Trophoblast cell (in vitro differentiated cells and primary cell): ENCODE measurements around the gene CPEB1.

Source experiments
- DNase-seq, 2 donors: peaks; one replicate each; pipeline ENCODE4 v3.0.0-alpha.2; 2016
- H2AFZ ChIP-seq: 2 replicates; pipeline ENCODE4 v1.6.1; 2013; ENCODE audit warnings: low read length, moderate library complexity, mild to moderate bottlenecking; ENCODE audit not compliant: insufficient read depth, poor library complexity
- H2AK5ac ChIP-seq: 2 replicates; pipeline ENCODE4 v1.6.1; 2013; ENCODE audit warnings: mild to moderate bottlenecking, low read length
- H2BK120ac ChIP-seq: 2 replicates; pipeline ENCODE4 v1.6.1; 2013; ENCODE audit warnings: low read length, mild to moderate bottlenecking, moderate library complexity; ENCODE audit not compliant: insufficient read depth, poor library complexity
- H2BK12ac ChIP-seq: 2 replicates; pipeline ENCODE4 v1.6.1; 2013; ENCODE audit warnings: mild to moderate bottlenecking, low read length, moderate library complexity
- H2BK5ac ChIP-seq: 2 replicates; pipeline ENCODE4 v1.6.1; 2013; ENCODE audit warnings: low read length, low read depth, moderate library complexity, mild to moderate bottlenecking; ENCODE audit not compliant: poor library complexity
- H3K14ac ChIP-seq: 2 replicates; pipeline ENCODE4 v1.6.1; 2013; ENCODE audit warnings: mild to moderate bottlenecking, low read length
- H3K18ac ChIP-seq: 2 replicates; pipeline ENCODE4 v1.6.1; 2013; ENCODE audit warnings: mild to moderate bottlenecking, low read length
- H3K23ac ChIP-seq: 2 replicates; pipeline ENCODE4 v1.6.1; 2013; ENCODE audit warnings: low read length
- H3K27ac ChIP-seq: 2 replicates; pipeline ENCODE4 v1.5.1; 2013; ENCODE audit warnings: low read depth, mild to moderate bottlenecking, inconsistent platforms, low read length, moderate library complexity
- H3K27me3 ChIP-seq: 2 replicates; pipeline ENCODE4 v1.6.1; 2013; ENCODE audit warnings: inconsistent platforms, mild to moderate bottlenecking, low read length, moderate library complexity; ENCODE audit not compliant: insufficient read depth
- H3K36me3 ChIP-seq, 2 experiments: 1 replicate in 1 of 2; 2 replicates in 1 of 2; pipeline ENCODE4 v1.6.1; 2013; ENCODE audit warnings: low read length in 2 of 2, mild to moderate bottlenecking in 2 of 2, moderate library complexity in 1 of 2; ENCODE audit not compliant: insufficient read depth in 2 of 2, control insufficient read depth in 1 of 2
- H3K4ac ChIP-seq: 2 replicates; pipeline ENCODE4 v1.6.1; 2013; ENCODE audit warnings: low read depth, mild to moderate bottlenecking, low read length, moderate library complexity
- H3K4me1 ChIP-seq, 2 experiments: 1 replicate in 1 of 2; 2 replicates in 1 of 2; pipeline ENCODE4 v1.6.1; 2013; ENCODE audit warnings: low read length in 2 of 2, mild to moderate bottlenecking in 2 of 2, moderate library complexity in 1 of 2; ENCODE audit not compliant: insufficient read depth in 2 of 2, control insufficient read depth in 1 of 2
- H3K4me2 ChIP-seq: 2 replicates; pipeline ENCODE4 v1.6.1; 2013; ENCODE audit warnings: inconsistent platforms, mild to moderate bottlenecking, low read length, moderate library complexity
- H3K4me3 ChIP-seq: 2 replicates; pipeline ENCODE4 v1.5.1; 2013; ENCODE audit warnings: mild to moderate bottlenecking, low read depth, low read length, inconsistent platforms
- H3K79me1 ChIP-seq: one replicate; pipeline ENCODE4 v1.6.1; 2013; ENCODE audit warnings: low read length
- H3K79me2 ChIP-seq: 2 replicates; pipeline ENCODE4 v1.6.1; 2013; ENCODE audit warnings: low read length, mild to moderate bottlenecking; ENCODE audit not compliant: control insufficient read depth, insufficient read depth, poor library complexity
- H3K9ac ChIP-seq: 2 replicates; pipeline ENCODE4 v1.6.1; 2013; ENCODE audit warnings: mild to moderate bottlenecking, low read length
- H3K9me3 ChIP-seq: 2 replicates; pipeline ENCODE4 v1.6.1; 2013; ENCODE audit warnings: low read depth, mild to moderate bottlenecking, control low read depth, inconsistent platforms, low read length; ENCODE audit not compliant: insufficient read depth
- H4K12ac ChIP-seq: 2 replicates; pipeline ENCODE4 v1.6.1; 2013; ENCODE audit warnings: low read depth, mild to moderate bottlenecking, low read length, moderate library complexity
- H4K8ac ChIP-seq: 2 replicates; pipeline ENCODE4 v1.6.1; 2013; ENCODE audit warnings: low read depth, mild to moderate bottlenecking, low read length, moderate library complexity
- H4K91ac ChIP-seq: one replicate; pipeline ENCODE4 v1.6.1; 2013; ENCODE audit warnings: low read depth, mild to moderate bottlenecking, low read length, moderate library complexity
- WGBS: extraction: QIAGEN DNeasy Blood & Tissue Kit; methylation state at CpG from one replicate; pipeline ENCODE4 v1.1.7; 2013; ENCODE audit warnings: missing lambda C conversion rate; ENCODE audit not compliant: insufficient read length, insufficient coverage; ENCODE audit errors: extremely low coverage; 5-methylcytosine and 5-hydroxymethylcytosine counted together

CPEB1 gene

DNA sequence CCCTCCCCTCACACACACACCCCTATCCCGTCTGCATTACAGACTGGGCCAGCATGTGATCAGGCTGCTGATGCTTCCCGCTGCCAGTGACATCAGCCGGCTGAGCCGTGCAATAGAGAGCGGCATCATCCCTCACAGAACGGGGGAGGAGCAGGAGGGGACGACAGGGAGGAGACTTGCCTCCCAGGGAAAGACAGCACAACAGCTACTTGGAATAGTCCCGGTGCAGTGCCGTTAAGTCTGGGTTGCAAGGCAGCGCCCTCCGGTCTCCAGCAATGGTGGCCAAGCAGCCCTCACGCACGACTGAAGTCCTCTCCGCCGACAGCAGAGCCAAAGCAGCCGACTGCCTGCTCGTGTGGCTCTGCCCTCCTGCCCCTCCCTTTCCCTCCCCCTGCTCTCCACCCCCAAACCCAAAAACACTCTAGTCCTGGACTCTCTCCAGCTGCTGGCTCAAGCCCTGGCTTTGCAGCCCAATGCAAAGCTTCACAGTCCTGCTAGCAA, 75.4 kb downstream of the CPEB1 start:
- no peak for DNase-seq
- Histone ChIP-seq H3K4ac (no peak overlapping the region), H4K8ac (no peak overlapping the region), H2BK5ac (no peak overlapping the region), H3K27me3 (no peaks in the 10 kb centered on the region), H3K23ac (no peak overlapping the region), H3K36me3 (no peaks in the 10 kb centered on the region), H3K4me3 (peak overlapping the region; percentile 25), H3K4me2 (peak overlapping the region; percentile 13), H3K9me3 (no peaks in the 10 kb centered on the region), H3K4me1 (peaks cover 0 to 5% of the 10 kb centered on the region in 2 experiments), H2BK120ac (no peak overlapping the region), H2AFZ (peak overlapping the region; percentile 50), H3K9ac (no peak overlapping the region), H3K79me2 (no peaks in the 10 kb centered on the region), H4K91ac (no peak overlapping the region), H4K12ac (no peak overlapping the region), H3K79me1 (no peaks in the 10 kb centered on the region), H3K18ac (no peak overlapping the region), H3K14ac (no peak overlapping the region), H2AK5ac (no peak overlapping the region), H3K27ac (no peak overlapping the region), H2BK12ac (no peak overlapping the region)
- WGBS: no CpG with 5 or more reads among the region's 17 CpGs

DNA sequence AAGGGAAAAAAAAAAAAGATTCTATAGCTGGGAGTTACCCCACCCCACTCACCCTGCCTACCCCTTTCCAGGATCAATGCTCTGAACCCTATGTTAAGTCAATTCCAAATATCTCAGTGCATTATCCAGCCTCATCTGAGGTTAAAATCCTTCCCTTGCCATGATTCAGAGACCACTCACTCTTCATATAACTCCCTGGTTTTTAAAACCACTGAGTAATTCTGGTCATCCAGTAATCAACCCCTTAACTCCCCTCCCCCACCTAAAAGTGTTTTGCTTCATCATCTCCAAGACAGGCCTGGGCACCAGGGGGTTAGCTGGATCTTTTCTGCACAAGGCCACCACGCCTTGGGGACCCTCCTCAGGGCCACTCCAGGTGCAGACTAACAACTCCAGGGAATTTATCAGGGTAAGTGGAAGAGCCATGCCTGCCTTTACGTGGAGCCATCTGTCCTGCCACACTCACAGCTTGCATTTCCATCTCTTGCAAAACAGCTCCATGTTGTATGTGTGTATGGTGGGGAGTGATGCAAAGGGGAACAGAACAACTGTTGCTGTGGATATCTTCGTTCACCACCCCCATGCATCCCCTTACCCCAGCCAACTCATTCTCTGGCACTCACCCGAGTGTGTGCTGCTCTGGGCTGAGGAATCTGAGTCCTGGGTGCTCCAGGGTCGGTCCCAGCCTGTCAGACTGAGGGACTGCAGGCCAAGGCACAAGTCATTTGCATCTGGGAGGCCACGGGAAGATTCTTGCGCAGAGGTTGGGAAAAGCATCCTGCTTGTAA, 76.2 kb downstream of the CPEB1 start:
- H3K4me3 ChIP-seq: no peak overlapping the region
- no peak overlapping the region for H2AFZ ChIP-seq
- no peak overlapping the region for H2AK5ac ChIP-seq
- no peak overlapping the region for H4K91ac ChIP-seq
- H3K27me3 ChIP-seq: no peaks in the 10 kb centered on the region
- H3K79me1 ChIP-seq: no peaks in the 10 kb centered on the region
- H3K79me2 ChIP-seq: no peaks in the 10 kb centered on the region
- peaks cover 0 to 5% of the 10 kb centered on the region in 2 experiments for H3K4me1 ChIP-seq
- DNase-seq: no peak
- no peaks in the 10 kb centered on the region for H3K9me3 ChIP-seq
- no peak overlapping the region for H2BK5ac ChIP-seq
- H3K27ac ChIP-seq: no peak overlapping the region
- no peak overlapping the region for H3K9ac ChIP-seq
- no peaks in the 10 kb centered on the region for H3K36me3 ChIP-seq
- no peak overlapping the region for H2BK12ac ChIP-seq
- no peak overlapping the region for H3K18ac ChIP-seq
- H3K14ac ChIP-seq: no peak overlapping the region
- no CpG with 5 or more reads among the region's 7 CpGs for WGBS
- no peak overlapping the region for H3K4me2 ChIP-seq
- H2BK120ac ChIP-seq: no peak overlapping the region
- no peak overlapping the region for H4K12ac ChIP-seq
- no peak overlapping the region for H3K4ac ChIP-seq
- H3K23ac ChIP-seq: no peak overlapping the region
- H4K8ac ChIP-seq: no peak overlapping the region

DNA sequence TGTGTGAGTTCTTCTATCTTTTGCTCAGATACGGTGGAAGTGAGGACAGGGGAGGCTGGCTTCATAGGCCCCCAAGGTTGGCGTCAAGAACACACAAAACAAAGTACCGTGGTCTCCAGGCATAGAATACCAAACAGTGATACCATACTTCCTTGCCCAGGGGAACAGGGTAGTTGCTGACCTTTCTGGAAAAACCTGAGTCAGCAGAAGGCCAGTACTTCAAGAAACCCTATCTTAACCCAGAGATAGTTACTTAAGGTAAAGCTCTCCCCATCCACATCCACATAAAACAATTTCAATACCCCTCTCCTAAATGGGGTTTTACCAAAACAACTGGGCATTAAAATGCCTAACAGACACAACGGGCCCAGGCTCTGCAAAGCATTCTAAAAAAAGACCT, 77.3 kb downstream of the CPEB1 start:
- Histone ChIP-seq H3K4ac (no peak overlapping the region), H3K4me2 (no peak overlapping the region), H3K79me2 (no peaks in the 10 kb centered on the region), H4K8ac (no peak overlapping the region), H3K14ac (no peak overlapping the region), H3K23ac (no peak overlapping the region), H2BK5ac (no peak overlapping the region), H3K18ac (no peak overlapping the region), H2BK12ac (no peak overlapping the region), H3K79me1 (no peaks in the 10 kb centered on the region), H3K9ac (no peak overlapping the region), H3K4me1 (peaks cover 0 to 5% of the 10 kb centered on the region in 2 experiments), H4K91ac (no peak overlapping the region), H3K27me3 (no peaks in the 10 kb centered on the region), H4K12ac (no peak overlapping the region), H2BK120ac (no peak overlapping the region), H3K36me3 (no peaks in the 10 kb centered on the region), H2AFZ (no peak overlapping the region), H3K27ac (no peak overlapping the region), H3K9me3 (no peaks in the 10 kb centered on the region), H2AK5ac (no peak overlapping the region), H3K4me3 (no peak overlapping the region)
- no CpG with 5 or more reads among the region's 4 CpGs for WGBS
- DNase-seq: no peak

DNA sequence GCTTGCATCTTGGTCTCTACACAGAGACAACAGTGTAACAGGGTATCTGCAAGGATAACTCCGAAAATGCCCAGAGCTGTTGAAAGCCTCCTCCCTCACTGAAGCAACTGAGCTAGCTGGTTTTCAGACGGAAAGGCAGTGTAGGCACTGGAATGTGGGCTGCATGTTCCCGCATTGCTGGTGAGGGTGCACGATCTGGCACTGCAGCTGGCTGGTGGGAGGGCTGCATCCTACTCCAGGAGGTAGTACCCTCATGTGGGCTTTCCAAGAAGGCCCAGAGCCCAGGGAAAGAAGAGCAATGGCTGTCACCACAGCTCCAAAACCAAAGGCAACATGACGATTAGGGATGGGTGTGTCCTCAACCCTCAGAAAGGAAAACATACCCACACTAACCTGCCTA, 78.2 kb downstream of the CPEB1 start:
- H2AFZ ChIP-seq: no peak overlapping the region
- no peaks in the 10 kb centered on the region for H3K9me3 ChIP-seq
- no peak overlapping the region for H4K8ac ChIP-seq
- H3K79me2 ChIP-seq: no peaks in the 10 kb centered on the region
- H3K79me1 ChIP-seq: no peaks in the 10 kb centered on the region
- DNase-seq: peak in 1 of 2 donors; percentile 3
- H2BK120ac ChIP-seq: no peak overlapping the region
- H4K91ac ChIP-seq: no peak overlapping the region
- H4K12ac ChIP-seq: no peak overlapping the region
- H3K4me3 ChIP-seq: no peak overlapping the region
- no peak overlapping the region for H3K14ac ChIP-seq
- H3K4me1 ChIP-seq: peaks cover 0 to 5% of the 10 kb centered on the region in 2 experiments
- H3K36me3 ChIP-seq: no peaks in the 10 kb centered on the region
- no peak overlapping the region for H3K4ac ChIP-seq
- H2BK12ac ChIP-seq: no peak overlapping the region
- H2BK5ac ChIP-seq: no peak overlapping the region
- H3K27me3 ChIP-seq: no peaks in the 10 kb centered on the region
- no peak overlapping the region for H3K18ac ChIP-seq
- WGBS: no CpG with 5 or more reads among the region's 5 CpGs
- no peak overlapping the region for H3K9ac ChIP-seq
- no peak overlapping the region for H3K4me2 ChIP-seq
- H2AK5ac ChIP-seq: no peak overlapping the region
- no peak overlapping the region for H3K27ac ChIP-seq
- no peak overlapping the region for H3K23ac ChIP-seq
